ENCODE measurements around the gene CWC15. TPM values are rescaled to one million over a fixed set of nuclear protein-coding genes. Genes with fewer than 3 reads are reported as not detected.

Gene CWC15
- total and polyA plus RNA-seq, 2 of the 13 experiments (the other 11 are each of a cell fraction or from before 2014, with no cell fraction given): 27.6 to 61.2 TPM

DNA sequence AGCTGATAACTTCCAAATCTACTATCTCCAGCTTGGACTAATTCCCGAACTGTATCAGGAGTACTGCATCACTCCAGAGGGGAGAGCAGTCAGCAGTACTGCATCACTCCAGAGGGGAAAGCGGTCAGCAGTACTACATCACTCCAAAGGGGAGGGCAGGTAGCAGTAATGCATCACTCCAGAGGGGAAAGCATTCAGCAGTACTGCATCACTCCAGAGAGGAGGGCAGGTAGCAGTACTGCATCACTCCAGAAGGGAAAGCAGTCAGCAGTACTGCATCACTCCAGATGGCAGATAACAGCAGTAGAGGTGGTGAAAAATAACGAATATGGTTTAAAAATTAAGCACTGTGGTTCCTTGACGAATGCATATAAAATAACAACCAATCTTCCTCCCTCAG, 8.4 kb downstream of the CWC15 start:
- Histone ChIP-seq H3K79me2 (ENCODE audit: insufficient read depth, low read length) (no peaks in the 10 kb centered on the region), H3K9me3 (ENCODE audit: low read length) (no peaks in the 10 kb centered on the region), H3K27ac (ENCODE audit: extremely low read length, insufficient read depth, low read length) (no peak overlapping the region), H3K9ac (ENCODE audit: insufficient read depth, low read depth, low read length) (no peak overlapping the region), H3K4me1 (ENCODE audit: insufficient read depth, low read length) (no peaks in the 10 kb centered on the region), H3K27me3 (ENCODE audit: control insufficient read depth in 1 of 2, insufficient read depth in 2 of 2, low read length in 2 of 2) (no peaks in the 10 kb centered on the region), H4K20me1 (ENCODE audit: insufficient read depth, low read length) (no peaks in the 10 kb centered on the region; the same call in 1 of the 2 replicates), H3K4me3 (replicated peaks in 1 of 3; ENCODE audit: insufficient read depth in 1 of 3, low read depth in 2 of 3, low read length in 3 of 3) (no peak overlapping the region), H2AFZ (ENCODE audit: low read length) (no peak overlapping the region), H3K36me3 (replicated peaks in 1 of 2; ENCODE audit: control insufficient read depth in 1 of 2, insufficient read depth in 2 of 2, low read length in 2 of 2) (peaks cover 16 to 72% of the 10 kb centered on the region in 2 experiments), H3K4me2 (ENCODE audit: low read depth, low read length) (no peak overlapping the region)
- TF ChIP-seq SALL1 (CRISPR knock-in tag; IDR thresholded peaks at IDR 0.05) (no peak), GABPB1 (CRISPR knock-in tag; IDR thresholded peaks at IDR 0.05) (no peak), ZNF790 (CRISPR knock-in tag; IDR thresholded peaks at IDR 0.05; ENCODE audit: borderline replicate concordance) (no peak), HNRNPK (IDR thresholded peaks at IDR 0.05; ENCODE audit: low read depth, low read length, poor library complexity, severe bottlenecking) (no peak), ZIK1 (CRISPR knock-in tag; IDR thresholded peaks at IDR 0.05; ENCODE audit: borderline replicate concordance, low read depth) (no peak), KAT7 (CRISPR knock-in tag; IDR thresholded peaks at IDR 0.05; ENCODE audit: borderline replicate concordance) (no peak), NR2C2 (CRISPR knock-in tag; IDR thresholded peaks at IDR 0.05; ENCODE audit: borderline replicate concordance) (no peak)
- TF ChIP-seq, protein P1, sequence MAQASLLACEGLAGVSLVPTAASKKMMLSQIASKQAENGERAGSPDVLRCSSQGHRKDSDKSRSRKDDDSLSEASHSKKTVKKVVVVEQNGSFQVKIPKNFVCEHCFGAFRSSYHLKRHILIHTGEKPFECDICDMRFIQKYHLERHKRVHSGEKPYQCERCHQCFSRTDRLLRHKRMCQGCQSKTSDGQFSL (CRISPR knock-in tag; IDR thresholded peaks at IDR 0.05): no peak
- ATAC-seq (peak; percentile 67), DNase-seq (ENCODE audit: low spot score) (no peak), FAIRE-seq (no peak)
- intact Hi-C loops (cut with micrococcal nuclease; ENCODE audit: unreplicated experiment) (no loop called here), in situ Hi-C loops (cut with HindIII; ENCODE audit: extremely low pct_ligation_motif_present, low pct_unique_long_range_greater_than_20kb) (no loop called here)
- CTCF ChIA-PET (ENCODE audit: low intra/inter-chr PET ratio, low total read pairs): no interaction called here
- POLR2A ChIA-PET: no interaction called here
- WGBS (ENCODE audit: low lambda C conversion rate): over 99% methylated on average over 4 of the region's 4 CpGs
- BruUV-seq (replicated peaks): no TSS peak

DNA sequence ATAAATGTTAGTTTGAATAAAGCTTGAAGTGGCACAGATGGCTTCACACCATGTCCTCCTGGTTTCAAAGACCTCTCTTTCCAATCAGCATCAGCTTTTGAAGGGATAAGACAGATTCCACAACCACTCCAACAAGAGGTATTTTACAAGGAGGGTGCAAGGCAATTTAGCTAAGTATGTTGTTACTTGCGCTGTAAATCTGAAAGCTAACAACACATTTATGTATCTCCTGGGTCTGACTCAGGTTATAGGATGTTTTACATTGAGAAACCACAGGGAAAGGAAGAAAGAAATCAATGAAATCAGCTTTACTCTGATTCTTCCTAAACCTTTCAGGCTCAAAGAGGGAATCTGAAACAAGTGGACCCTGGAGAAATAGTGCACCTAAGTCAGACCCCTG, 12.1 kb downstream of the CWC15 start:
- DNase-seq (ENCODE audit: low spot score): no peak
- no peak for TF ChIP-seq ZNF530 (CRISPR knock-in tag; IDR thresholded peaks at IDR 0.05; ENCODE audit: low read depth)
- Histone ChIP-seq H3K9ac (ENCODE audit: insufficient read depth, low read depth, low read length) (no peak overlapping the region), H4K20me1 (ENCODE audit: insufficient read depth, low read length) (no peaks in the 10 kb centered on the region; the same call in 1 of the 2 replicates), H3K27me3 (ENCODE audit: control insufficient read depth in 1 of 2, insufficient read depth in 2 of 2, low read length in 2 of 2) (no peaks in the 10 kb centered on the region), H3K4me3 (replicated peaks in 1 of 3; ENCODE audit: insufficient read depth in 1 of 3, low read depth in 2 of 3, low read length in 3 of 3) (no peak overlapping the region), H3K79me2 (ENCODE audit: insufficient read depth, low read length) (no peaks in the 10 kb centered on the region), H3K9me3 (ENCODE audit: low read length) (no peaks in the 10 kb centered on the region), H3K27ac (ENCODE audit: extremely low read length, insufficient read depth, low read length) (no peak overlapping the region), H3K4me2 (ENCODE audit: low read depth, low read length) (no peak overlapping the region), H3K36me3 (replicated peaks in 1 of 2; ENCODE audit: control insufficient read depth in 1 of 2, insufficient read depth in 2 of 2, low read length in 2 of 2) (peaks cover 15 to 48% of the 10 kb centered on the region in 2 experiments; a peak in 4 of 5 replicates), H2AFZ (ENCODE audit: low read length) (no peak overlapping the region), H3K4me1 (ENCODE audit: insufficient read depth, low read length) (no peaks in the 10 kb centered on the region)
- in situ Hi-C loops (cut with HindIII; ENCODE audit: extremely low pct_ligation_motif_present, low pct_unique_long_range_greater_than_20kb) (no loop called here), intact Hi-C loops (cut with micrococcal nuclease; ENCODE audit: unreplicated experiment) (no loop called here)
- no peak for ATAC-seq
- BruUV-seq (replicated peaks): no TSS peak
- no peak for FAIRE-seq
- ChIA-PET CTCF (ENCODE audit: low intra/inter-chr PET ratio, low total read pairs) (no interaction called here), POLR2A (interaction anchor here (0.8 kb wide), 1 partner anchor 12 kb away, joined by 4 read pairs; the partner anchor contains the start of genes CWC15 and KDM4D)
- 100% methylated on average over 1 of the region's 1 CpG for WGBS (ENCODE audit: low lambda C conversion rate)
